KOPT-K1 (cell line): ENCODE data around the gene SP2.

Experiments
- H3K27ac ChIP-seq: fragments of 200-600 bp; sonication (generic); 2 replicates; pipeline ENCODE4 v1.5.1; 2016; ENCODE audit warnings: antibody characterized with exemption, mild to moderate bottlenecking, low read depth, low read length; ENCODE audit not compliant: poor library complexity, severe bottlenecking
- H3K36me3 ChIP-seq: fragments of 200-600 bp; sonication (generic); 2 replicates; pipeline ENCODE4 v1.5.1; 2017; ENCODE audit warnings: antibody characterized with exemption, mild to moderate bottlenecking, low read length, moderate library complexity; ENCODE audit not compliant: insufficient read depth
- H3K9me3 ChIP-seq: fragments of 200-600 bp; sonication (generic); 2 replicates; pipeline ENCODE4 v1.5.1; 2017; ENCODE audit warnings: antibody characterized with exemption, low read length, mild to moderate bottlenecking; ENCODE audit not compliant: insufficient read depth, poor library complexity, severe bottlenecking

Gene SP2

GRCh38 chr17:47879028-47879585, 16.9 kb upstream of the SP2 start:
- H3K9me3 ChIP-seq: no peaks in the 10 kb centered on the region
- no peak overlapping the region for H3K27ac ChIP-seq
- H3K36me3 ChIP-seq: no peaks in the 10 kb centered on the region

GRCh38 chr17:47879776-47880454, 16.1 kb upstream of the SP2 start:
- Histone ChIP-seq H3K27ac (no peak overlapping the region), H3K36me3 (no peaks in the 10 kb centered on the region), H3K9me3 (no peaks in the 10 kb centered on the region)

GRCh38 chr17:47882247-47882646, 13.8 kb upstream of the SP2 start:
- Histone ChIP-seq H3K9me3 (no peaks in the 10 kb centered on the region), H3K36me3 (no peaks in the 10 kb centered on the region), H3K27ac (no peak overlapping the region)

- Histone ChIP-seq H3K9me3 (no peaks in the 10 kb centered on the region), H3K36me3 (no peaks in the 10 kb centered on the region), H3K27ac (no peak overlapping the region)
Measured at GRCh38 chr17:47882695-47883588, 13.1 kb upstream of the SP2 start.

GRCh38 chr17:47883589-47884426, 12.2 kb upstream of the SP2 start:
- no peak overlapping the region for H3K27ac ChIP-seq
- no peaks in the 10 kb centered on the region for H3K9me3 ChIP-seq
- no peaks in the 10 kb centered on the region for H3K36me3 ChIP-seq

- H3K27ac ChIP-seq: no peak overlapping the region
- no peaks in the 10 kb centered on the region for H3K9me3 ChIP-seq
Measured at GRCh38 chr17:47884427-47884740, 11.7 kb upstream of the SP2 start.

GRCh38 chr17:47884905-47885730, 10.9 kb upstream of the SP2 start:
- H3K27ac ChIP-seq: no peak overlapping the region
- no peaks in the 10 kb centered on the region for H3K9me3 ChIP-seq
- H3K36me3 ChIP-seq: no peaks in the 10 kb centered on the region

More at GRCh38 chr17:47884427-47884740, 11.7 kb upstream of the SP2 start:
- no peaks in the 10 kb centered on the region for H3K36me3 ChIP-seq

- no peaks in the 10 kb centered on the region for H3K36me3 ChIP-seq
- no peaks in the 10 kb centered on the region for H3K9me3 ChIP-seq
- no peak overlapping the region for H3K27ac ChIP-seq
Measured at GRCh38 chr17:47888293-47888692, 7.7 kb upstream of the SP2 start.

GRCh38 chr17:47889734-47890529, 6.1 kb upstream of the SP2 start:
- no peaks in the 10 kb centered on the region for H3K36me3 ChIP-seq
- H3K27ac ChIP-seq: no peak overlapping the region
- no peaks in the 10 kb centered on the region for H3K9me3 ChIP-seq

- no peaks in the 10 kb centered on the region for H3K9me3 ChIP-seq
- no peak overlapping the region for H3K27ac ChIP-seq
Measured at GRCh38 chr17:47891545-47892088, 4.4 kb upstream of the SP2 start.

GRCh38 chr17:47894498-47895346, 1.3 kb upstream of the SP2 start:
- H3K27ac ChIP-seq: peak overlapping the region; percentile 72
- peaks cover 18% of the 10 kb centered on the region for H3K36me3 ChIP-seq
- H3K9me3 ChIP-seq: no peaks in the 10 kb centered on the region

More at GRCh38 chr17:47891545-47892088, 4.4 kb upstream of the SP2 start:
- no peaks in the 10 kb centered on the region for H3K36me3 ChIP-seq

- H3K27ac ChIP-seq: peak overlapping the region; percentile 72
- peaks cover 25% of the 10 kb centered on the region for H3K36me3 ChIP-seq
- no peaks in the 10 kb centered on the region for H3K9me3 ChIP-seq
Measured at GRCh38 chr17:47895347-47895855, 635 bp upstream of the SP2 start.
